Limb (tissue), 2 donors: Measurements from ENCODE around the gene CPED1.

Experiments
- DNase-seq, 2 donors: peaks; one replicate each; pipeline ENCODE4 v3.0.0-alpha.2; 2016; ENCODE audit errors: extremely low spot score in 2 of 2

CPED1 gene

DNA sequence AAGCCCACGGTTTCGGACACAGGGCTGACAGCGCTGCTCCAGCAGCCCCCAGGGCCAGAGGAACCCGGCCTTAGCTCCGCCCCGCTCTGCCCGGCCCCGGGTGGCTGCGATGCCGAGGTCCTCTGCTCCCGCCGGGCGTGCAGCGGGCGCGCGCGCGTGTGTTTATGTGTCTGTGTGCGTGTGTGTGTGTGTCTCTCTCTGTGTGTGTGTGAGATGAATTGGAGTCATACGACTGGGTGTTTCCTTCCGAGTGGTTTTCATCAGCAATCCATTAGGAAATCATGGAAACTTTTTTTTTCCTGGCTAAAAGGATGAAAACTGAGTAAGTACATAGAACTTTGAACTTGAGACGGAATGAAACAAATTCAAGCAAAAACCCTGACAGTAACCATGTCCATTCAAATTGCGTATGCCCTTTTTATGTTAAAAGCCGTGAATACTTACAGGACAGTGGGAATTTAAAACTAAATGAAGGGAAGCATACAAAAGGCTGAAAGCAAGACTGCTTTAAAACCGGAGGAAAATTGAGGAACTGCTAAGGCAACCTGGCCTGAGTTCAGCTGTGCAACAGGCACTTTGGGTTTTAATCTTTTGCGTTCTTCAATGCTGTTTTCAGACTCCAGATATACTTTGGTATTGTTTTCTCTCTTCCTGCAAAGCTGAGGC is at the start of gene CPED1:
Gene CPED1 (plus strand): TSS at position 121 of the 666 bp plus-strand sequence. CDS start 911 bp downstream, outside the sequence.
- peak in 1 of 2 donors; percentile 79 for DNase-seq

DNA sequence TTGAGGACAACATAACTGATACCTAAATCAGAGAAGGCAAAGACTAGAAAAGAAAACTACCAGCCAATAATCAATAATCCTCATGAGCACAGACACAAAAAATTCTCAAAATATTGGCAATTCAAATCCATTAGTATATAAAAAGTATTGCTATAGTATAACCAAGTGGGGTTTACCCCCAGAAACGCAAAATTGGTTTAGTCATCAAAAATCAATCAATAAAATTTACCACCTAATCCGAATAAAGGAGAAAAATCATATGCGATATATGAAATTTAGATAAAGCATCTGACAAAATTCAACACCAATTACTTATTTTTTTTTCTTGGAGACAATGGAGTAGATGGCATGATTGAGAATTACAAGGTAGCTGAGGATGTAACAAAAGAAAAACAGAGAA is 49.2 kb upstream of the CPED1 start:
- DNase-seq = no peak

DNA sequence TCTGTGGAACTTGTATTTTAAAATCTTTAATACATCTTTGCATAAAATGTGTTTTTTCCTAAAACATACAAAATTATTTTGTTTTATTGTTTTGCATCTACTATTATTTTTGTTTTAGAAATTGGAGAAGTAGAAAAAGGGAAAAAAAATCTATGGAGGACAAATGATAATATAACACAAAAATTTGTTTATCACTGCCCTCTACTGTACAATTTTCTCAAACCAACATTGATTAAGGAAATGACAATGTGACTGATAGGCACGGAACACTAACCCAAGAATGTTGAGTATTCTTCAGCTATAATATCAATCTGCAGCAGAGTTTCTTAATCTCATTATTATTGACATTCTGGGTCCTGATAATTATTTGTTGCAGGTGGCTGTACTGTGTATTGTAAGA is 47.4 kb upstream of the CPED1 start:
- DNase-seq = no peak

DNA sequence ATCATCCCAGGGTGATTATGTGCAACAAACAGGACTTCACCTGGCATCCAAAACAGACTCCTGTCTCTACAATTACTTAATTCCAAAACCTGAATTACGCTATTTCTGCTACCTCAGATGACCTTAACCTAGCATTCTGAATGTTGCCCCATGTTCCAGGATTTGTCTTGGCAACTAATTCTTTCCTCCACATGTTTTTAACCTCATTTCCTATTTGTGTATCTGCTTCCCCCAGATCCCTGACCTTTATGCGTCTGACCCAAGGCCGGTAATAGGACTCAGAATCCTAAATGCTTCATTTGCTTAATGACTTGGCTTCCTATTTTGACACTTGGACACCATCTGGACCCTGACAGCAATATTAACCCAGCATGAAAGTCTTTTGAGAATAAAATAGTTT is 46.7 kb upstream of the CPED1 start:
- no peak for DNase-seq

DNA sequence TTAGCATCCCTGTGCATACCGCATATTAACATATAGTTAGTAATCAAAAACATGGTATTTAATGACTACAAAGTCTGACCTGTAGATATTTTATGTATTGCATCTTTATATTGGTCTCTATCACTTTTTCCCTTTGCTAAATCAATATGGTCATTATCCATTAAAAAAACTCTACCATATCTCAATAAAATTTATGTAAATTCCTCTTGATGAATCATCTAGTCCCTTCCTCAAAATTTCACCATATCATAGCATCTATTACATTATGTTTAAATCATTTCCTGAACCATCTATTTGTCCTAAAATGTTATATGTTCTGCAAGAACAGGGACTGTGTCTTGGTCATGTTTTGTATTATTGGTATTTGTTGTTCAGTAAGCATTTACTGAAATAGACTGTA is 45.6 kb upstream of the CPED1 start:
- DNase-seq = no peak

DNA sequence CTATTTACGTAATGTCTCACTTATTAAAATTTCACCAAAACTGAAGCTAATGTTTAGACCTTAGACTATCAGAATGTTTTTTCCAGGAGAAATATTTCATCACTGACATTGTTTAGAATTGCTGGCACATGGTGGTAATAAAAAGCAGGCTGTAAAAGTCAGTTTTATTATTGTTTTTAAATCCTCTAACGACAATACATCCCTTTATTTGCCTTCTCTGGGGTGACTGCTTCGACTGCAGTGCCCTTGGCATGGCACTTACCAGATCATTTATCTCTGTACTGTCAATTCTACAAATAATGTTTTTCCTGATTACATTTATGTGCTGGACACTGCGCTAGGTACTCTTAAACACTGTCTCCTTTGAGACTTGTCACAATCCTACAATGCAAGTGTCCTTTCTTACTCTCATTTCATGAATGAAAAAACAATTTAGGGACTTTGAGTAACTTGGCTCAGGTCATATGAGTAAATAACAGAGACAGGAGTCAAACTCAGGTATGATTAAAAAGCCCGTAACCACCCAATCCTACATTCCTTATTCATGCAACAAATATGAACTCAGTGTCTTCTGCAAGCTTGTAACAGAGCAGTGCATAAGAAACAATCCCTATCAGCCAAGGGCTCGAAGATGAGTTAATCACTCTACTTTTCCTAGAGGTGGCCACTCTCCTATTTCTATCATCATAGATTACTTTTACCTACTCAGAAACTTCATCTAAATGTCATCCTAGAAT is 43.5 kb upstream of the CPED1 start:
- DNase-seq = no peak

DNA sequence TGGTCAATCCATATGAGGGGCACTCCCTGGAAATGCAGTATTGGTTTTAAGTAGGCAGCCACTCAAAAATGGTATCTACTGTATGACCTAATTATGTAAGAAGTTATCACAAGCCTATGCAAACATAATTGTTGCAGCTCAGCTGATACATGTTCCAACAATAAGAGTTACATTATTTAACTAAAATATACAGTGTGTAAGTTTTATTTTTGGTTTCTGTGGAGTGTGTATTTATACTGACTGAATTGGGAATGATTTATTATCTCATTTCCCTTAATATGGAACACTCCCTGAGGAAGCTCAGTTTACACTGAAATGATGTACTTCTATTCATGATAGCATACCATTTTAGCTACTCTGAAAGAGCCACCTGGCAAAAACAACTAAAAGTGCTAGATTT is 40.5 kb upstream of the CPED1 start:
- DNase-seq = no peak

DNA sequence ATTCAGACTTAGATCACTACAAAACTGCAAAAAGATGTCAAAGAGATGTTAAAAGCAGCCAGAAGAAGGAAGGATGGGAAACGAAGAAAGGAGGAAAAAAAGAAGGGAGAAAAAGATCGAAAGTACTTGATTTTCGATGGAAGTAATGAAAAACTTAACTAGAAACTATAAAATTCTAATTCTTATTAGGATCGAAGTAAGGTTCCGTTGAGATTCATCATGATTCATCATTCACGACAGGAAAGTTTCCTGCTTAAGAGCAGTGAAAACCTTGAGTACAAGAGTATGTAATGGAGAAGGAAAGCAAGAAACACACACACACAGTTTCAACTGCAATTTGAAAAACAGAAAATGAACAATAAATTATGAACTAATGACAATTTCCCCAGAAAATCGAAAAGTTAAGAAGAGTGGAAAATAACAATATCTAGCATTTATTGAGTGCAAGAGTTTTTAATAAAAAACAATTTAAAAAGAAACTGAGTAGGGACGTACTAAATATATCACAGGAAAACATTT is 39.1 kb upstream of the CPED1 start:
- no peak for DNase-seq

DNA sequence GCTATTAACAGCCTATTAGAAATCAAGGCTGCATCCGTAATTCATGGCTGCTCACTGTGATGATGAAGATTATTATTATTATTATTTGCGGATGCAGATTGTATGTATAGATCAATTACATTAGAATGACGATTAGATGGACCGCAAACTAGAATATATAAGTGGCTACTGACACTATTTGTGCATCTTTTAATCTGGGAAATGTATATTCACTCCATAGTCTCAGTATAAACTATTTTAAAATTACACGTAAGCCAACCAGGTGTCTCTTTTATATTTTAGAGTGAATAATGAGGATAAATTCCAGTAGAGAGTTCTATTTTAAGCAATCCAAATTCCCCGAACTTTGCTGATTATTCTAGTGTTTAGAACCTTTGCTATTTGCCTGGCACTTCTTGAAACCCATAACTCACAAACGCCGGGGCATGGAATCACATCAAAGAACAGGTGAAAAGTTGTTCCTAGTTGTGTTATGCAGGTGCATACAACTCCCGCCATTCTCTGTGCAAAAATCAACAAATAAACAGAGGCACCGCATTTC is 38.4 kb upstream of the CPED1 start:
- no peak for DNase-seq

DNA sequence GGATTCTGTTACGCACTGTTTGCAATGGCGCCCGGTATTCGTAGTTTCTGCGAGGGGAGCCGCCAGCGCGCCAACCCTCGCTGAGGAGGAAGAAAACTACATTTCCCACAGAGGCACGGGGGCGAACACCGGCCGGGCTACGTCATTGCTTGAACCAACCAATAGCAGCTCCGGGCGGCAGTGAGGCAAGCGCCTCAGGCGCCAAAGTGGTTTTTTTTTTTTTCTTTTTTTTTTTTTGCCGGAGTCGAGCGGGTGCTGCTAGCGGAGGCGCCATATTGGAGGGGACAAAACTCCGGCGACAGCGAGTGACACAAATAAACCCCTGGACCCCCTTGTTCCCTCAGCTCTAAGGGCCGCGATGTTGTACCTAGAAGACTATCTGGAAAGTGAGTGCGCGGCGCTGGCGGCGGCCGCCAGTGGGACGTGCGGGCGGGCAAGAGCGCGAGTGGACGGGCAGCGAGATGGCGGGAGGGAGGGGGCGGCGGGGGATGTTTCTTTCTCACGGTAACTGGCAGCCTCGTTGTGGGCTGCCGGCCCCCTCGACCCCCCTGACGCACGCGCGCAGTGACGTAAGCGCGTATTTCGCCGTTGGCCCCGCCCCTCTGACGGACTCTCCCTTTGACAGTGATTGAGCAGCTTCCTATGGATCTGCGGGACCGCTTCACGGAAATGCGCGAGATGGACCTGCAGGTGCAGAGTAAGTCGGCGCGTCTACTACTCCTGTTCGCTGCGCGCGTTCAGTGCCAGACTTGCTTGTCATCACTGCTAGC is 37.8 kb upstream of the CPED1 start, which contains the start of gene ING3:
Gene ING3 (plus strand): TSS at position 239 of the 770 bp plus-strand sequence. CDS start 120 bp downstream, at position 359.
- DNase-seq = peak; percentile 98 to 99

DNA sequence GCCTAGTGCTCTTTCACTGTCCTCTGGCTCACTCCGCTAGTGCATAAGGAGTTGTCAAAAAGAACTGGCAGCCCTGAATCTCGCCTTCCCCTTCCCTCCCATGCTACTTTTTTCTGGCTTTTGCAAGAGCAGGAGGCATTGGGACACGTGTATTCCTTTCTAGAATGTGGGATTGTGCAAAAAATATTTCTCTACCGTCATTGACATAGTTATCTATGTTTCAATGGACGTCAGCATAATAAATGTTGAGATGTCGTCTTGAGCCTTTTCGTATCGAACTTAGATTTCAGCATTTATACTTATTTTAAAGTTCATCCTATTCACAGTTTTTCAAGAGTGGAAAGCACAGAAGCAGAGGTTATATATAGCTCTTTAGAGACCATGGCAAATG is 37.2 kb upstream of the CPED1 start:
- no peak for DNase-seq

DNA sequence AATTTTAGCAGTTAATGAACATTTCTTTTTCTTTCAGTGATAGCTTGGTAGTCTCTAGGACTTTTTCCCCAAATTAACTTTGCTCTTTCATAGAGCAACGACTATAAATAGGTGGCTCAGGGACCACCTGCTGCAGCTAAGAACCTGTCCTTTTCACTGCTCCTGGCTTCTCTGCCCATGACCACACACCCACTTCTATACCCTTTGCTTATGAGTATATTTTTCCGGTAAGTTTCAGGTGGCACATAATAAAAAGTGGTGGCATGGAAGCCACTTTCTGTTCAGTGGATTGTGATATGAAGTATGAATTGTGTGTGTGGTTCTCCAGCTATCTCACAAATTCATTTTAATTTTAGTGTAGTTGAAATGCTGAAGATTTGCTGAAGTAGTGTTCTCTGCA is 36.7 kb upstream of the CPED1 start:
- DNase-seq = no peak

DNA sequence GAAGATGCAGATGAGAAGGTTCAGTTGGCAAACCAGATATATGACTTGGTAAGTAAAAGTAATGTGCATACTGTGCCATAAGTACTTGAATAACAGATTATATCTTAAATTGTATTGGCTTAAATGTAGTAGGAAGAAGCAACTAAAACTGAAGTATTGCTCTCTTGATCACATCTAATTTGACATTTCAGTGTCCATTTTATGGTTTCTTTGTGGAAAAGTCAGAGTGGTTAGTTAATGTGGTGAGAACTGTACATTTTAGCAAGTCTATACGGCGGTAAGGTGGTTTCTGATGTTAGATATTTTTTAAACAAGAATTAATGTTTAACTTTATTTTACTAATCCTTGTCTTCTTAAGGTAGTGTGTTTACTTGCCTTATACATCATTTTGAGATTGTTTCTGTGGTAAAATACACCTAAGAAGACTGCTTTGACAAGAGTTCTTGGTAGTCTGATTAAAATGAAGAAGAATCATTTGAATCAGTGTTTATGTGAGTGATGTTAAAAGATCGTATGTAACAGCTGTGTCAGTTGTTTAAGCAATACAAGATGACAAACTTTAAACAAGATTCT is 32.8 kb upstream of the CPED1 start:
- no peak for DNase-seq

DNA sequence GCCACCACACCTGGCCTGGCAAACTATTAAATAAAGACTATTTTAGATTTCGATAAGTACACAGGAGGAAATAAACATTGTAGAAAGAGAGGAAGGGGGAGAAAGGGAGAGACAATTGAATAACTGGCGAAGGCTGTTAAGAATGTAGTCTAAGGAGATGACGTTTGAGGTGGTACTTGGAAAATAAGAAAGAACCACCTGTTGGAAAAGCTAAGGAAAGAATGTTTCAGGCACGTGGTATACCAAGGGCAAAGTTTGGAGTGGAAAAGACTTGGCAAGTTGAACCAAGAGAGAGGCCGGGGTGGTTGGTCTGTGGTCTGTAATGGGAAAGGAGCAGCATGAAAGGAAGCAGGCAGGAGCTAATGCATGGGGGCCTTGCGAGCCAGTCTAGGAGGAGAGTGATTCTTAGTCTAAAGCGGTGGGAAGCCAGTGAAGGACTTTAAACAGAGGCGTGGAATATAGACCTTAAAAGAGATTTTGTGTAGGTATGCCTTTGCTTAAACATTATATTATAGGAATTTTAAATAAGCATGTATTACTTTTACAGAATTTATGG is 28.5 kb upstream of the CPED1 start:
- no peak for DNase-seq

DNA sequence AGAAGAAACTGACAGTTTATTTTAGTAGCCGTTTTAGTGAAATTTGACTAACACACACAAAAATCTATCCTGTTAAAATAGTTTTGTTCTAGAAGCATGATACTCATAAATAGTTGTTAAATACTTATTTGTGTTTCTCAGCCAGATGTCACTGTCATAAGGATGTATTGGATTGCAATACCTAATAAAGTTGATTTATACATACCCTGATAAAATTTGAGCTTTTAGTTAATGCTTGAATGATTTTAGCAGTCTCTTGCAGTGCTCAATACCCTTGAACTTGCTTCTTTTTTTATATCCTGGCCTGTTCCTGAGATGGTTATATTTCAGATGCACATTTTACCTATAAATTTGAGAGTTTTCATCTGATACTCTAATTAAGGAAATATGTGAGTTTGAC is 27.8 kb upstream of the CPED1 start:
- no peak for DNase-seq

DNA sequence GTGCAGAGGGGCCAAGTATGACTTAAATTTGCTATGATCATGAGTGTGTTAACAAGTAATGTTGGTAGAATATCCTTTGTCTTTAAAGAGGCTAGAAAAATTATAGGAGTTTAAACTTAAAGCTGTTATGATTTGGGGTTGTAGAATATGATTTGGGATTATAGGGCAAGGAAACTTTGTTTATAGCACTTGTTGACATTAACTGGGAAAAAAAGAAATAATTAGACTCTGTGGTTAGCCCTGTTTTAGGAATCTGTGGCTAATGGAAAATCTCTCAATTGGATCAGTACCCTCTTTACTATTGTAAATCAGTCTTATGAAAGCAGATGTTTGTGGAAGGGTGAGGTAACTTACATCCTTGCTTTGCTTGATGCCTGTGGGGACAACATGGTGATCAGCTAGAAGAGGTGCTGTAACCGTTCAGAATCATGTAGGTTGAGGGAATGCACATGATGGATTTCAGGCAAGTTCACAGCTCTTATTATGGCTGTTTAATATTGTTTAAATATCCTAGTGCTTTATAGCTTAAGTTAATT is 26.8 kb upstream of the CPED1 start:
- DNase-seq = no peak

DNA sequence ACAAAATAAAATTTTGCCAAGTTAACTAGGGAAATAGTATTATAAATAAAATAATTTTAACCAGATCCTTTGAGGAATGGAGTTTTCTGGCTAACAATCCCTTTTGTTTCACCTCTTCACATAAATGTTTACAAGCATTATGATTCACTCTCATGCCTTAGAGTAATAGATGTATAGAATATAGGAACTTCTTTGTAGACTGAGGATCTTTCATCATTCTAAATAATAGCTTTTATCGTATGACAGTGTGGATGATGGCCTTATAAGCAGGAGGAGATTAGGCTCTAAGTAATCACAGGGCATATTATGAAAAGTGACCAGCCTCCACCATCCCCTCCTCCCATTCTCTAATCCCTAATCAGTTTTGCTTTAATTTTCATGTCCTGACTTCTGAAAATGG is 24.4 kb upstream of the CPED1 start:
- no peak for DNase-seq

DNA sequence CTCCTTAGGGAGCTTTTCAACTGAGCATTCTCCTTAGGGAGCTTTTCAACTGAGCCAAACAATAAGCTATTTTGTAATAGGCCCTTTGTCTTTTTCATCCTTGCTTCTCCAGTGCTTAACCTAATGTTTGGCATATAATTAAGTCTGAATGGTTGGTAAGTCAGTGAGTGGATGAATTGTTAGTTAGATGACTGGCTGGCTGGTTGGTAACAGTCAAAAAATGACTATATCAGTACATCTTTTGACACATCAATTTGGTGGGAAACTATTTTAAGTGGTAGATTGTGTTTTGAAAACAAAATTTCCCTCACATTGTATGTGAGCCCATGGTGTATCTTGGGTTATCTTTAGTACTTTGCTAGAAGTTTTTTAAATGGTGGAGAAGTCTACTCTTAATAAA is 21.6 kb upstream of the CPED1 start:
- DNase-seq = no peak

DNA sequence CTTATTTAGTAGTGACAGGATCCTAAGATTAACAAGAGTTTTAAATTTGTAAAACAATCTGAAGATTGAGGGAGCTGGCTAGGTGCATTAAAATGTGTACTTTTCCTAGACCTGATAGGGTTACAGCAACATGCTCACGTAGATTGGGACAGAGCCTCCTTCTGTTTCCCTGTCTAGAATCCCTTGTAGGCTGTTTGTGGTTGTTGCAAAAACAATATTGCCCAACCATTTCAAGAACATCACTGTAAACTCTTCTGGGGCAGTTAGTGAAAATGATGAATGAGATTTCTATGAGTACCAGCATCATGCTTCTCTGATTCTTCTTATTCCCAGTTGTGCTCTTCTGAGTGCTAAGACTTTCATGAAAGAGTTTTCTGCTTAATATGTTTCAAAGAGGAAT is 14.7 kb upstream of the CPED1 start:
- no peak for DNase-seq

DNA sequence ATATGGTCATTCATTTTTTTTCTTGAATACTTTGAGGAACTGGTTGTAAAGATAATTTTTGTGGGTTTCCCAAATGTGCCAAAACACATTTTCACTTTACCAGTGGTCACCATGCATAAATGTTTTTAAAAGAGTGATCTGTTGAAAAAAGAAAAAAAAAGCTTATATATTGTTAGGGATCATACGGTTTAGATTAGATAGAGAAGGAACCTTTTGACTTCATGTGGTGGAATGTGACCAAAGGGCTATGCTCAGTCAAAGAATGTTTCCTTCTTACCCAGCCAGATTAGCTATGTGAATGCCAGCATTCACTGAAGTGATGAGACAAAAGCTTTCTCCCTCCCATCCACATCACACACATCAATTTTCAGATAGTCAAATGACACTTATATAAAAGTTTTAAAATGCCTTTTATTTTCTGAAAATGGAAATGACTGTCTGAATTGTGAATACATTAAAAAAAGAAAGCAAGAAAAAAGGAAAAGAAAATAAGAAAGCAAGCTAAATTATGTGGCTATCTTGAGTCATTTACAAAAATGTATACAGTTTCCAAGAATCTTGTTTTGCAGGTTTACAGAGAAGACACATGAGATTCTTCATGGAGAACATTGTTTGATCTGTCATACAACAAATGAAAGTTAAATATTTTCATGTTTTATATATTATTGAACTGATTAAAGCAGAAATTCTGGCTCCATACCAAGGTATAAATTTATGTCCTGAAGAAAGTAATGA is 8.6 kb upstream of the CPED1 start:
- no peak for DNase-seq
